Effector memory CD8-positive, alpha-beta T cell (primary cell): ENCODE measurements around the gene MOB1B.
"Not testable (repeated sequence)": the region's sequence is repeated elsewhere in the genome, so short reads cannot be mapped to it uniquely, and the experiment has no call there.

ENCODE experiments used
- ATAC-seq: fragments of 150-1000 bp; cut with Tn5 transposase; replicated peaks from 2 replicates; pipeline ENCODE4 v1.10.0; 2021; ENCODE audit warnings: mild to moderate bottlenecking, moderate library complexity
- DNase-seq, 3 experiments: peaks; one replicate each; pipeline ENCODE4 v3.0.0; 2021
- H3K27ac Mint-ChIP-seq, 2 donors: one replicate each; pipeline ENCODE4 v1.8.0; 2022; ENCODE audit warnings: mild to moderate bottlenecking in 2 of 2, mixed read lengths in 2 of 2, moderate library complexity in 2 of 2
- H3K27me3 Mint-ChIP-seq, 2 donors: one replicate each; pipeline ENCODE4 v1.8.0; 2022; ENCODE audit warnings: mixed read lengths in 2 of 2
- H3K36me3 Mint-ChIP-seq: one replicate; pipeline ENCODE4 v1.8.0; 2022; ENCODE audit warnings: mild to moderate bottlenecking, moderate library complexity, mixed read lengths; ENCODE audit not compliant: insufficient read depth
- H3K4me1 Mint-ChIP-seq, 2 donors: one replicate each; pipeline ENCODE4 v1.8.0; 2022; ENCODE audit warnings: low read depth in 2 of 2, mixed read lengths in 2 of 2
- H3K4me3 Mint-ChIP-seq, 2 donors: one replicate each; pipeline ENCODE4 v1.8.0; 2022; ENCODE audit warnings: mild to moderate bottlenecking in 2 of 2, mixed read lengths in 2 of 2, moderate library complexity in 2 of 2
- H3K9me3 Mint-ChIP-seq, 2 donors: one replicate each; pipeline ENCODE4 v1.8.0; 2022; ENCODE audit warnings: mixed read lengths in 2 of 2

MOB1B gene

GRCh38 chr4:71011451-71011850, 109.3 kb downstream of the MOB1B start:
- H3K27ac Mint-ChIP-seq = peak overlapping the region in 1 of 2 donors; percentile 58
- no peaks in the 10 kb centered on the region for H3K9me3 Mint-ChIP-seq
- H3K36me3 Mint-ChIP-seq = peaks cover 23% of the 10 kb centered on the region
- no peaks in the 10 kb centered on the region for H3K27me3 Mint-ChIP-seq
- no peak for DNase-seq
- ATAC-seq = no peak
- H3K4me3 Mint-ChIP-seq = no peak overlapping the region
- H3K4me1 Mint-ChIP-seq = peaks cover 25 to 45% of the 10 kb centered on the region in 2 donors

GRCh38 chr4:71017391-71017790, 115.2 kb downstream of the MOB1B start:
- H3K4me3 Mint-ChIP-seq, H3K27ac Mint-ChIP-seq, DNase-seq, ATAC-seq, H3K27me3 Mint-ChIP-seq, H3K9me3 Mint-ChIP-seq: not testable (repeated sequence)
- H3K4me1 Mint-ChIP-seq = peaks cover 5 to 30% of the 10 kb centered on the region in 2 donors
- H3K36me3 Mint-ChIP-seq = peaks cover 18% of the 10 kb centered on the region

- Mint-ChIP-seq H3K27me3 (no peaks in the 10 kb centered on the region), H3K27ac (no peak overlapping the region), H3K4me3 (no peak overlapping the region), H3K36me3 (peaks cover 34% of the 10 kb centered on the region), H3K9me3 (no peaks in the 10 kb centered on the region), H3K4me1 (peaks cover 0 to 28% of the 10 kb centered on the region in 2 donors)
- DNase-seq (no peak), ATAC-seq (no peak)
Observed at GRCh38 chr4:71020611-71021010, 118.4 kb downstream of the MOB1B start.

- peak overlapping the region in 1 of 2 donors; percentile 31 for H3K27ac Mint-ChIP-seq
- H3K9me3 Mint-ChIP-seq = no peaks in the 10 kb centered on the region
- no peak for ATAC-seq
- no peak for DNase-seq
- peaks cover 0 to 24% of the 10 kb centered on the region in 2 donors for H3K4me1 Mint-ChIP-seq
- peaks cover 80% of the 10 kb centered on the region for H3K36me3 Mint-ChIP-seq
- H3K4me3 Mint-ChIP-seq = no peak overlapping the region
- H3K27me3 Mint-ChIP-seq = no peaks in the 10 kb centered on the region
Observed at GRCh38 chr4:71025654-71026053, 123.5 kb downstream of the MOB1B start.

- peak overlapping the region in 1 of 2 donors; percentile 31 for H3K27ac Mint-ChIP-seq
- H3K4me1 Mint-ChIP-seq = peaks cover 0 to 24% of the 10 kb centered on the region in 2 donors
- H3K9me3 Mint-ChIP-seq = no peaks in the 10 kb centered on the region
- ATAC-seq (no peak), DNase-seq (no peak)
- peaks cover 84% of the 10 kb centered on the region for H3K36me3 Mint-ChIP-seq
- H3K27me3 Mint-ChIP-seq = no peaks in the 10 kb centered on the region
- no peak overlapping the region for H3K4me3 Mint-ChIP-seq
Observed at GRCh38 chr4:71026086-71026485, 123.9 kb downstream of the MOB1B start.

- H3K9me3 Mint-ChIP-seq = no peaks in the 10 kb centered on the region
- H3K27ac Mint-ChIP-seq = no peak overlapping the region
- ATAC-seq (no peak), DNase-seq (no peak)
- H3K27me3 Mint-ChIP-seq = no peaks in the 10 kb centered on the region
- H3K4me3 Mint-ChIP-seq = no peak overlapping the region
- peaks cover 82% of the 10 kb centered on the region for H3K36me3 Mint-ChIP-seq
- peaks cover 0 to 15% of the 10 kb centered on the region in 2 donors for H3K4me1 Mint-ChIP-seq
Observed at GRCh38 chr4:71027611-71028010, 125.4 kb downstream of the MOB1B start.

- Mint-ChIP-seq H3K27me3 (no peaks in the 10 kb centered on the region), H3K27ac (no peak overlapping the region), H3K4me3 (no peak overlapping the region), H3K9me3 (no peaks in the 10 kb centered on the region), H3K4me1 (peaks cover 0 to 12% of the 10 kb centered on the region in 2 donors), H3K36me3 (peaks cover 67% of the 10 kb centered on the region)
- DNase-seq = no peak
- ATAC-seq = no peak
Observed at GRCh38 chr4:71029504-71029903, 127.3 kb downstream of the MOB1B start.

GRCh38 chr4:71032106-71032505, 129.9 kb downstream of the MOB1B start:
- DNase-seq, H3K27me3 Mint-ChIP-seq: not testable (repeated sequence)

More at GRCh38 chr4:71032106-71032505, 129.9 kb downstream of the MOB1B start:
- not testable (repeated sequence) for H3K4me1 Mint-ChIP-seq, H3K4me3 Mint-ChIP-seq, ATAC-seq, H3K9me3 Mint-ChIP-seq
- Mint-ChIP-seq H3K36me3 (peaks cover 50% of the 10 kb centered on the region), H3K27ac (peak overlapping the region in 1 of 2 donors; percentile 14)
